Adrenal gland (tissue), 5 donors: ENCODE results near the gene FUT7.

Experiments used
- CTCF ChIP-seq, 6 experiments: fragments of 450-650 bp in 4 of 6; fragments of 200-600 bp in 2 of 6; sonication (generic) in 1 of 6; IDR thresholded peaks; 1 replicate in 5 of 6; 2 replicates in 1 of 6; pipeline versions ENCODE4 v1.5.1 to v1.8.0; 2016 to 2021; ENCODE audit warnings: antibody characterized with exemption in 6 of 6, mild to moderate bottlenecking in 2 of 6, moderate library complexity in 1 of 6
- POLR2A ChIP-seq, 2 donors: fragments of 450-650 bp; IDR thresholded peaks; one replicate each; pipeline ENCODE4 v1.6.1; 2017; ENCODE audit warnings: antibody characterized with exemption in 2 of 2, mild to moderate bottlenecking in 2 of 2, moderate library complexity in 1 of 2
- donor health status: DM: no; HTN: no; CAD: no.

DNA sequence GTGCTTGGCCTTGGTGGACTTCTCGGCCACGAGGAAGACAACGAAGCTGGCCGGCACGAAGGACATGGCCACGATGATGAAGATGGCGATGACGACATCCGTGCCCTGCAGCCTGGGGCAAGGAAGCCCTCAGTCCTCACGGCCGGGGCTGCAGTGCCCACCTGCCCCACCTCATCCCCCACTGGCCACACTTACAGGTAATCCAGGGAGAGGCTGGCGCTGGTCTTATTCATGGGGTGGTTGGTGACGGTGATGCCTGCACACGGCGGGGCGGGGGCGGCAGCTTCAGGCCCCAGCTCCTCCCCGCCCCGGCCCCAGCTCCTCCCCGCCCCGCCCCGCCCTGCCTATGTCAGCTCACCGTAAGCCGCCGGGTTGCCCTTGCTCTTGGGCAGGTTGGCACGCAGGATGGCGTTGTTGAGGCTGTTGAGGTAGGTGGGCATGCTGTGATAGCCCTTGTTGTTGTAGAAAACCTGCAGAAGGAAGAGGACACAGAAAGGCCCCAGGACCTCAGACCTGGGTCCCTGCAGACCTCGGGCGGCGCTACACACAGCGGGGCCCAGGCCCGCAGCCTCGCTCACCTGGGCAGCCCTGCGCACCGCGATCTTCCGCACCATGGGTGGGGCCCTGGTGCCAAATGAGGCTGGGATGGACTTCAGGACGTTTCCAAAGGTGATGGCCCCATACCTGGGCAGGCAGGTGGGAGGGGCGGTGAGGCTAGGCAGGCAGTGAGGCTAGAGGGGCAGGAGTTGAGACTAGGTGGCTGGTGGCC is 19.8 kb downstream of the FUT7 start:
- TF ChIP-seq CTCF (IDR thresholded peaks at IDR 0.05), result no peak
- no peak for TF ChIP-seq POLR2A (IDR thresholded peaks at IDR 0.05)
